GM10248 (cell line): ENCODE results near the gene NECTIN3.

ENCODE experiments used
- CTCF ChIA-PET: fragments of 300-600 bp; sonication (Branson Sonifier 250); formaldehyde crosslinking; extraction: SDS; loops from one replicate; lab custom pipeline; 2021; ENCODE audit warnings: antibody characterized with exemption; lab: Yijun Ruan, JAX
- POLR2A ChIA-PET: fragments of 350-650 bp; sonication (Branson Sonifier 250); formaldehyde crosslinking; extraction: SDS; loops from one replicate; lab custom pipeline; 2020; ENCODE audit warnings: antibody characterized with exemption; lab: Yijun Ruan, JAX
- DNase-seq: peaks from one replicate; pipeline ENCODE4 v3.0.0; 2012; ENCODE audit errors: extremely low spot score
- CTCF ChIP-seq: IDR thresholded peaks from 2 replicates; pipeline ENCODE4 v1.5.1; 2012; ENCODE audit warnings: mild to moderate bottlenecking, low read depth; ENCODE audit errors: extremely low read depth, missing control alignments, control extremely low read depth

Gene NECTIN3

GRCh38 chr3:111077369-111077768 is 5.8 kb downstream of the NECTIN3 start:
- ChIA-PET CTCF (no interaction called here), POLR2A (no interaction called here)
- no peak for DNase-seq
- no peak for TF ChIP-seq CTCF

- DNase-seq, result no peak
- ChIA-PET POLR2A (no interaction called here), CTCF (interaction anchor here (0.9 to 4.2 kb wide), 4 partner anchors 10 to 47 kb away, joined by 3 to 26 read pairs (median 4); no protein-coding TSS in a partner anchor)
- TF ChIP-seq CTCF, result no peak
These were observed 8.8 kb downstream of the NECTIN3 start for GRCh38 chr3:111080413-111080812.

- ChIA-PET CTCF (interaction anchor here (0.9 to 4.2 kb wide), 5 partner anchors 9 to 48 kb away, joined by 3 to 26 read pairs (median 3); no protein-coding TSS in a partner anchor), POLR2A (no interaction called here)
- DNase-seq, result no peak
- TF ChIP-seq CTCF, result no peak
These were observed 9.5 kb downstream of the NECTIN3 start for GRCh38 chr3:111081008-111081545.

GRCh38 chr3:111084911-111085310 is 13.3 kb downstream of the NECTIN3 start:
- TF ChIP-seq CTCF, result no peak
- ChIA-PET POLR2A (no interaction called here), CTCF (no interaction called here)
- DNase-seq, result no peak

- CTCF ChIA-PET, result no interaction called here
- no peak for DNase-seq
- POLR2A ChIA-PET, result no interaction called here
- no peak for TF ChIP-seq CTCF
These were observed 16.4 kb downstream of the NECTIN3 start for GRCh38 chr3:111087924-111088469.

GRCh38 chr3:111096487-111097209 is 25.0 kb downstream of the NECTIN3 start:
- TF ChIP-seq CTCF, result no peak
- no peak for DNase-seq
- CTCF ChIA-PET, result interaction anchor here (0.8 kb wide), 1 partner anchor 16 kb away, joined by 3 read pairs; no protein-coding TSS in a partner anchor
- POLR2A ChIA-PET, result no interaction called here
